SK-N-SH treated with all-trans-retinoic acid at 6 μM for 48 hours (cell line): ENCODE measurements around the gene B2M.

ENCODE experiments used
- ARNTL ChIP-seq: fragments of 450-650 bp; formaldehyde crosslinking; IDR thresholded peaks from 2 replicates; pipeline ENCODE4 v1.5.0; 2020; ENCODE audit warnings: low read depth, mild to moderate bottlenecking, moderate library complexity, borderline replicate concordance
- BACH2 ChIP-seq: fragments of 250-450 bp; sonication (Bioruptor Pico); IDR thresholded peaks from 2 replicates; pipeline ENCODE4 v1.9.0; 2021; ENCODE audit warnings: mild to moderate bottlenecking, borderline replicate concordance
- OSR1 ChIP-seq: fragments of 250-450 bp; sonication (Bioruptor Pico); IDR thresholded peaks from 2 replicates; pipeline ENCODE4 v1.8.0; 2022; ENCODE audit warnings: moderate library complexity, mild to moderate bottlenecking, inconsistent platforms
- RARB ChIP-seq: fragments of 250-450 bp; sonication (Bioruptor Pico); IDR thresholded peaks from 2 replicates; pipeline ENCODE4 v1.8.0; 2021; ENCODE audit warnings: mild to moderate bottlenecking, moderate library complexity
- SNAI2 ChIP-seq: fragments of 250-450 bp; sonication (Bioruptor Pico); IDR thresholded peaks from 2 replicates; pipeline ENCODE4 v1.5.0; 2020; ENCODE audit warnings: mild to moderate bottlenecking, moderate library complexity
- ZFP3 ChIP-seq: fragments of 250-450 bp; sonication (Bioruptor Pico); IDR thresholded peaks from 2 replicates; pipeline ENCODE4 v1.5.0; 2020; ENCODE audit warnings: mild to moderate bottlenecking, moderate library complexity
- ZNF565 ChIP-seq: fragments of 450-650 bp; formaldehyde crosslinking; conservative IDR thresholded peaks from 2 replicates; pipeline ENCODE4 v1.5.0; 2020; ENCODE audit warnings: low read depth, mild to moderate bottlenecking, moderate library complexity
- TF ChIP-seq, protein P1 (sequence below): fragments of 250-450 bp; sonication (Bioruptor Pico); IDR thresholded peaks from 2 replicates; pipeline ENCODE4 v1.8.0; 2020; ENCODE audit warnings: mild to moderate bottlenecking, moderate library complexity, borderline replicate concordance

DNA sequence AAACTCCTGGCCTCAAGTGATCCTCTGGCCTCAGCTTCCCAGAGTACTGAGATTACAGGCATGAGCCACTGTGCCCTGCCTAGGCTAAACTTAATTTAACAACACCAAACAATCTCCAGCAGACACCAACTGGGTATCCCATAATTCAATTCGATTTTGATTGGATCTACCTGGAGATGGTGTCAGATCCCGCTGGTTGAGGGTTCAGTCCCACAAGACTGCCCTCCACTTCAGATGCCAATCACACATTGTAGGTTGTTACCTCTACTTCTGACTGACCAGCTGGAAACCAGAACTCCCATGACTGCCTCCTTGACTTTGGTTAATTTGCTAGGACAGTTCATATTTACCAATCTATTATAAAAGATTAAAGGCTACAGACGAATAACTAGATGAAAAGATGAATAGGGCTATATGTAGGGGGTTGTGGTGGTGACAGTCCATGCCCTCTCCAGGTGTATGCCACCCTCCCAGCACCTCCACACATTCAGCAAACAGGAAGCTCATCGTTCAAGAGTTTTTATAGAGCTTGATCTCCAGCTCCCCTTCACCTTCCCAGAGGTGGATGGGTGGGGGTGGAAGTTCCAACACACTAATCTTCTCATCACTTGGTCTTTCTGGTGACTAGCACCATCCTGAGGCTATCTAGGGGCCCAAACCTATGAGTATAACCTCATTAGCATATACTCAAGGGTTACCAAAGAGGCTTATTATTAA, 9.3 kb downstream of the B2M start:
- TF ChIP-seq ARNTL (CRISPR knock-in tag) (no peak), SNAI2 (CRISPR knock-in tag) (no peak), ZFP3 (no peak), ZNF565 (CRISPR knock-in tag) (no peak), OSR1 (CRISPR knock-in tag) (no peak), RARB (CRISPR knock-in tag) (no peak), BACH2 (CRISPR knock-in tag) (no peak)
- TF ChIP-seq, protein P1, sequence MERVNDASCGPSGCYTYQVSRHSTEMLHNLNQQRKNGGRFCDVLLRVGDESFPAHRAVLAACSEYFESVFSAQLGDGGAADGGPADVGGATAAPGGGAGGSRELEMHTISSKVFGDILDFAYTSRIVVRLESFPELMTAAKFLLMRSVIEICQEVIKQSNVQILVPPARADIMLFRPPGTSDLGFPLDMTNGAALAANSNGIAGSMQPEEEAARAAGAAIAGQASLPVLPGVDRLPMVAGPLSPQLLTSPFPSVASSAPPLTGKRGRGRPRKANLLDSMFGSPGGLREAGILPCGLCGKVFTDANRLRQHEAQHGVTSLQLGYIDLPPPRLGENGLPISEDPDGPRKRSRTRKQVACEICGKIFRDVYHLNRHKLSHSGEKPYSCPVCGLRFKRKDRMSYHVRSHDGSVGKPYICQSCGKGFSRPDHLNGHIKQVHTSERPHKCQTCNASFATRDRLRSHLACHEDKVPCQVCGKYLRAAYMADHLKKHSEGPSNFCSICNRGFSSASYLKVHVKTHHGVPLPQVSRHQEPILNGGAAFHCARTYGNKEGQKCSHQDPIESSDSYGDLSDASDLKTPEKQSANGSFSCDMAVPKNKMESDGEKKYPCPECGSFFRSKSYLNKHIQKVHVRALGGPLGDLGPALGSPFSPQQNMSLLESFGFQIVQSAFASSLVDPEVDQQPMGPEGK (CRISPR knock-in tag): no peak
